Psoas muscle (tissue), 8 donors: ENCODE results near the gene CABP2. TPM values are rescaled to one million over a fixed set of nuclear protein-coding genes. Genes with fewer than 3 reads are reported as not detected.

Source experiments
- ATAC-seq, 4 donors: fragments of 200-7000 bp; cut with Tn5 transposase; one replicate each; pipeline ENCODE4 v1.9.1; 2020; ENCODE audit warnings: moderate library complexity in 3 of 4, mild to moderate bottlenecking in 2 of 4
- DNase-seq, 2 donors: peaks; one replicate each; pipeline ENCODE4 v3.0.0-alpha.2; 2020
- H3K27ac ChIP-seq: fragments of 200-600 bp; one replicate; pipeline ENCODE4 v1.8.0; 2022
- H3K27me3 ChIP-seq, 3 donors: fragments of 200-600 bp in 1 of 3; one replicate each; pipeline versions ENCODE4 v1.6.1 to v1.8.0; 2013 to 2022; ENCODE audit warnings: low read length in 2 of 3, mild to moderate bottlenecking in 2 of 3, moderate library complexity in 1 of 3; ENCODE audit not compliant: insufficient read depth in 3 of 3
- H3K36me3 ChIP-seq, 2 donors: fragments of 200-600 bp in 1 of 2; one replicate each; pipeline versions ENCODE4 v1.6.1 to v1.8.0; 2013 to 2022; ENCODE audit warnings: low read depth in 1 of 2, mild to moderate bottlenecking in 1 of 2, moderate library complexity in 1 of 2; ENCODE audit not compliant: insufficient read depth in 1 of 2
- H3K4me1 ChIP-seq: fragments of 200-600 bp; one replicate; pipeline ENCODE4 v1.8.0; 2022
- H3K4me3 ChIP-seq: fragments of 200-600 bp; one replicate; pipeline ENCODE4 v1.8.0; 2022; ENCODE audit warnings: mild to moderate bottlenecking
- H3K9me3 ChIP-seq: fragments of 200-600 bp; one replicate; pipeline ENCODE4 v1.8.0; 2022
- WGBS, 3 donors: extraction: QIAGEN DNeasy Blood & Tissue Kit; methylation state at CpG; one replicate each; pipeline versions ENCODE4 v1.1.6 to v1.1.7; 2013; 5-methylcytosine and 5-hydroxymethylcytosine counted together
- intact Hi-C, 2 donors: fragments of 100-400 bp; cut with DNase I; formaldehyde crosslinking; loops; one replicate each; pipeline versions ENCODE4 v1.11.0 to v1.14.2; 2022
- polyA plus RNA-seq, 3 donors: library from polyadenylated mRNA; stranded (reverse); fragments of 200-250 nt; gene quantifications; one replicate each; pipeline ENCODE4 v1.2.3, GENCODE V29; 2013
- total RNA-seq, 4 donors: library from RNA; stranded (reverse); fragmentation: NEBNext Ultra II Directional in 2 of 4; extraction: Animal tissue kit (Norgen Biotek cat#: 25700) in 2 of 4; gene quantifications; one replicate each; pipeline versions ENCODE4 v1.2.1 to v1.2.4, GENCODE V29; 2021 to 2023
- TF ChIP-seq, protein P1 (sequence below): fragments of 200-600 bp; IDR thresholded peaks from one replicate; pipeline ENCODE4 v1.8.0; 2022; ENCODE audit warnings: antibody characterized with exemption
- donor health status: healthy with polysubstance abuse.
- donor health status: DM: no; HTN: no; CAD: no; lungs with moderate emphysema.
- donor health status: Bipolar disorder and iron deficiency.
- donor health status: healthy.
- donor health status: DM: yes; HTN: yes; CAD: no.
- donor health status: DM: no; HTN: no; CAD: no.
- donor health status: DM: no; HTN: no; CAD: no.
- donor health status: DM: yes; HTN: yes; CAD: no.

The CABP2 gene
- total and polyA plus RNA-seq, 7 donors = not detected

DNA sequence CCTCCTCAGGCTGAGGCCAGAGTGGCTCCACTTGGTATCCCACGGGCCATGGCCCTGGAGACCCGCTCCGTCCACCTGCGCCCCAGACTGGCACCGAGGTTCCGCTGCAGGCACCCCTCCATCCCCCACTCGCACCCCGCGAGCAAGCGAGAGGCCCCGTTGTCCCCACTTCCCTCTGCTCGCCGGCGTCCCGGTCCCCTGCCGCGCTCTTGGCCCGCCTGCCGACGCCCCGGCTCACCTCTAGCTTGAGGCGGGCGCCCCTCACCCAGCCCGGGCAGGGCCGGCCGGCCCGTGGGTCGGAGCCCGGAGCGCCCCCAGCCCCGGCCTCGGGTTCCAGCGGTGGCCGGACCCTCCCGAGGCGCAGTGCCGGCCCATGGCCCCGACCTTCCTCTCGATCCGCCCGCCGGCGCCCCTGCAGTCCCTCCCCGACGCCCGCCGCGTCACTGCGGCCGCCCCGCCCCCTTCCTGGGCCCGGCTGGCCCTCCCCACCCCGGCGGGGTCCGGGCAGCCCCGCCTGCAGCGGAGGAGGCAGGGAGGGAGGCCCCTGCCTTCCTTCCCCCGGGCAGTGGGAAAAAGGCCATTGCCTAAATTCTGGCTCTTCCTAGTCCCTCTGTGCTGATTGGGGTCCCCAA is 18.2 kb downstream of the CABP2 start, which contains the start of gene PITPNM1:
Gene PITPNM1 (minus strand): TSS at position 414 of the 632 bp plus-strand sequence. CDS start 1,183 bp downstream, outside the sequence.
- H3K9me3 ChIP-seq = no peaks in the 10 kb centered on the region
- ATAC-seq (peak in 2 of 4 donors; percentile 8 to 11), DNase-seq (peak; percentile 79)
- H3K36me3 ChIP-seq = peaks cover 0 to 11% of the 10 kb centered on the region in 2 donors
- H3K4me1 ChIP-seq = peaks cover 27% of the 10 kb centered on the region
- H3K27ac ChIP-seq = peak within 1 kb of the TSS; percentile 99
- WGBS, 3 donors = 2 to 5% (median 3%) methylated on average over 52 to 58 of the region's 58 CpGs
- TF ChIP-seq, protein P1, sequence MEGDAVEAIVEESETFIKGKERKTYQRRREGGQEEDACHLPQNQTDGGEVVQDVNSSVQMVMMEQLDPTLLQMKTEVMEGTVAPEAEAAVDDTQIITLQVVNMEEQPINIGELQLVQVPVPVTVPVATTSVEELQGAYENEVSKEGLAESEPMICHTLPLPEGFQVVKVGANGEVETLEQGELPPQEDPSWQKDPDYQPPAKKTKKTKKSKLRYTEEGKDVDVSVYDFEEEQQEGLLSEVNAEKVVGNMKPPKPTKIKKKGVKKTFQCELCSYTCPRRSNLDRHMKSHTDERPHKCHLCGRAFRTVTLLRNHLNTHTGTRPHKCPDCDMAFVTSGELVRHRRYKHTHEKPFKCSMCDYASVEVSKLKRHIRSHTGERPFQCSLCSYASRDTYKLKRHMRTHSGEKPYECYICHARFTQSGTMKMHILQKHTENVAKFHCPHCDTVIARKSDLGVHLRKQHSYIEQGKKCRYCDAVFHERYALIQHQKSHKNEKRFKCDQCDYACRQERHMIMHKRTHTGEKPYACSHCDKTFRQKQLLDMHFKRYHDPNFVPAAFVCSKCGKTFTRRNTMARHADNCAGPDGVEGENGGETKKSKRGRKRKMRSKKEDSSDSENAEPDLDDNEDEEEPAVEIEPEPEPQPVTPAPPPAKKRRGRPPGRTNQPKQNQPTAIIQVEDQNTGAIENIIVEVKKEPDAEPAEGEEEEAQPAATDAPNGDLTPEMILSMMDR = no peak
- intact Hi-C loops = loop anchor here in 1 of 2 donors (5.0 kb wide), 1 partner anchor 38 kb away; the partner anchor contains the start of gene TMEM134
- peak within 1 kb of the TSS; percentile 90 for H3K4me3 ChIP-seq
- H3K27me3 ChIP-seq = peaks cover 0 to 11% (median 8%) of the 10 kb centered on the region in 3 donors

DNA sequence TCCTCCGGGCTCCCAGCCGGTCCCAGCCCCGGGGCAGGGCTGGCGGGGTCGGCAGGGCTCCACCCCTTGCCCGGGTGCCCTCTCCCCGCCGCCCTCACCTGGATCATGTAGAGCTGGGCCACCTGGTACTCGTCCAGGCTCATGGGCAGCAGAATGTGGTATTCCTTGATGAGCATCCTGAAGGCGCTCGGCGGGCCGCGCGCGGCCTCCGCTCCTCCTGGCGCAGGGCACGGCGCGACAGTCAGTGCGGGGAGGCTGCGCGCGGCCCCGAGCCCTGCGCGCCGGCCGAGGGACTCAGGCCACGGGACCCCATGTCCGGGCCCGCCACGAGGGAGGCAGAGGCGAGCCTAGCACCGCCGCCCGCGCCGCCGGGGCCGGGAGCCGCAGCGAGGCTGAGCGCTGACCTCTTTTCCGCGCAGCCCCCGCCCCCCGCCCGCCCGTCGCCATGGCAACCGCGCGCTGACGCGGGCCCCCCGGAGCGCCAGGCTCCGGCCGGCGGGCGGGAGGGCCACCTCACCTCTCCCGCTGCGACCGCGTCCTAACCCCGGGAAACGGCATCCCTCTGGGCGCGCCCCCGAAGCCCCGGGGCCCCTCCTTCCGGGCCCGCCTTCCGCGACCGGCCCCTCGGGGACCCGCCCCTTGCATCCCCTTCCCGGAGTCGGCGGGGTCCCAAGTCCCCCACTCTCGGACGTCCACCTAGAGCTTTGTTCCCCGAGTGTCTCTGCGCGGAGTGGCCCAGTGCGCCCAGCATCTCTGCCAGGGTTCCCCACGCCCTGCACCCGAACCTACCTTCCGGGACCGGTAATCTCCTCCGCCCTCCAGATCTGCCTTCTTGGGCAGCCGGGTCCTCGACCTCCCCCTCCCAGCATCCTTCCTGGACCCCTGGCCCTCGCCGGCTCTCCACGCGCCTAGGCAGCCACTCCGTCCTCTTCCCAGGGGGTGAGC is 19.0 kb downstream of the CABP2 start:
- DNase-seq (no peak), ATAC-seq (no peak)
- H3K4me1 ChIP-seq = peaks cover 27% of the 10 kb centered on the region
- WGBS, 3 donors = 8 to 10% (median 10%) methylated on average over 50 to 101 of the region's 101 CpGs
- H3K27ac ChIP-seq = peak overlapping the region; percentile 99
- TF ChIP-seq, protein P1 = no peak
- H3K36me3 ChIP-seq = peaks cover 0 to 11% of the 10 kb centered on the region in 2 donors
- peak overlapping the region; percentile 90 for H3K4me3 ChIP-seq
- H3K27me3 ChIP-seq = peaks cover 0 to 11% (median 8%) of the 10 kb centered on the region in 3 donors
- intact Hi-C loops = no loop called here
- H3K9me3 ChIP-seq = no peaks in the 10 kb centered on the region

DNA sequence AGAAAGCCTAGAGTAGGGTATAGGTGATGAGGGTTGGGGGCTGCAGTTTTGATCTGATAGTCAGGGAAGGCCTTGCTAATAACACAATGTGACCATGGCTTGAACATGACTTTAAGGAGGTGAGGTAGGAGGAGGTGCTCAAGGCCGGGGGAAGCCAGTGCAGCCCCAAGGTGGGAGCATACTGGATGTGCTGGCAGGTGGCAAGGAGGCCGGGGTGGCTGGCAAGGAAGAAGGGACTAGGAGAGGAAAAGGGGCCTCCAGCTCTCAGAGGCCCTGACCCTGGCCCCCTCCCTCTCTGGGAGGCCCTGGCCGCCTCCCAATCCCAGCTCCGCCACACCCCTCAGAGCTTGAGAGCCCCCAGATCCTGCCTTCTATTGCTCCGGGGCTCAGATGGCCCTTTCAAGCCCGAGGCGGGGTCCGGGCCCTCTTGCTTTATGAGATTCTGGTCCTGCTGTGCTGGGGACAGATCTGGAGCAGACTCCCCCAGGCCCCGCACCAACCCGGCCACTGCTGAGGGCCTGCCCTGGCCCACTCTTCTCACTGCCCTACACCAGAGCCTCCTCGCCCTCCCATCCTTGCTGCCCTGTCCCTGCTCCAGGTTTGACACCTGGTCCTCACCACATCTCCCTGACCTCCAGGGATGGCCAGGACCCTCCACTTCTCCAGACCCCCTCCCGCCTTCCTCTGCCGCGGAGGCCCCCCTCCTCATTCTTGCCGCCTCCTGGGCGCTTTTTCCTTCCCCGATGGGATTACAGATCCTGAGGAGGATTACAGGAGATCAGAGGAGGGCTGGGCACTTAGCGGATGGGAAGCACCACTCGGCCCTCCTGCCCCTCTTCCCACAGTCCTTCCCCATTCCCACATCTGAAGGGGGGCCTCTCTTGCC is 19.9 kb downstream of the CABP2 start:
- H3K27me3 ChIP-seq = peaks cover 0 to 11% (median 8%) of the 10 kb centered on the region in 3 donors
- peaks cover 27% of the 10 kb centered on the region for H3K4me1 ChIP-seq
- DNase-seq (no peak), ATAC-seq (no peak)
- WGBS, 3 donors = 84 to 86% (median 86%) methylated on average over 15 to 19 of the region's 19 CpGs
- peaks cover 0 to 11% of the 10 kb centered on the region in 2 donors for H3K36me3 ChIP-seq
- TF ChIP-seq, protein P1 = no peak
- intact Hi-C loops = no loop called here
- H3K4me3 ChIP-seq = peak overlapping the region; percentile 90
- H3K9me3 ChIP-seq = no peaks in the 10 kb centered on the region
- no peak overlapping the region for H3K27ac ChIP-seq

DNA sequence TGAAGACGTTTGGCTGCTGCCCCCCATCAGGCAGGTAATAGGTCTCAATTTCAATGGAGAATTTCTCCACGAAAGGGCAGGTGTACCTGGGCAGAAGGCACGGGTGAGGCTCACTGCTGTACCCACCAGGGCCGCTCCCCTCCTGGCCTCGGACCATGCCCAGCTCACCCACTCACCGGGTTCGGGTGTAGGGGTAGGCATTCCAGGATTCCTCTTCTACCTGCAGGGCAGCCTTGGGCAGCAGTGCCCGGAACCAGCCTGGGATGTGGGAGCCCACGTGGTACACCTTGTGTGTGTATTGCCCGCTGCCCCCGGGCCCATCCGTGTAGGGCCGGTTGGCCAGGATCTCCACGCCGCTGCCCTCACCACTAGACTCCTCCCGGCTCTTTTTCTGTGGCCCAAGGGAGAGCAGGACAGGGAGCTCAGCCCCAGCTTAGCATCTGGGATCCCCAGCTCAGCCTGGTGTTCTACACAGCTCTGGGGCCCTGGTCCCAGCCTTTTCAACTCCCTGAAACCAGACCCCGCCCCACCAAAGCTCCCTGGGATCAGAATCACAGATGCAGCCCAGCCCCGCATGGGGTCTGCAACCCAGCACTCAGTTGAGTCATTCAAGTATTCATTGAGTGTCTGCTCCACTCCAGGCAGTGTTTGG is 20.8 kb downstream of the CABP2 start:
- intact Hi-C loops = no loop called here
- Histone ChIP-seq H3K27ac (no peak overlapping the region), H3K9me3 (no peaks in the 10 kb centered on the region), H3K4me1 (peaks cover 25% of the 10 kb centered on the region), H3K4me3 (no peak overlapping the region), H3K27me3 (peaks cover 0 to 11% (median 8%) of the 10 kb centered on the region in 3 donors), H3K36me3 (peaks cover 0 to 11% of the 10 kb centered on the region in 2 donors)
- TF ChIP-seq, protein P1 = no peak
- WGBS, 3 donors = 91 to 95% (median 95%) methylated on average over 18 of the region's 18 CpGs
- ATAC-seq (no peak), DNase-seq (no peak)
